T-helper 9 cell (primary cell): ENCODE results near the gene ABHD17B.
"Not testable (repeated sequence)": the region's sequence is repeated elsewhere in the genome, so short reads cannot be mapped to it uniquely, and the experiment has no call there.

Source experiments
- DNase-seq: peaks from one replicate; pipeline ENCODE4 v3.0.0-alpha.2; 2020

Gene ABHD17B

DNA sequence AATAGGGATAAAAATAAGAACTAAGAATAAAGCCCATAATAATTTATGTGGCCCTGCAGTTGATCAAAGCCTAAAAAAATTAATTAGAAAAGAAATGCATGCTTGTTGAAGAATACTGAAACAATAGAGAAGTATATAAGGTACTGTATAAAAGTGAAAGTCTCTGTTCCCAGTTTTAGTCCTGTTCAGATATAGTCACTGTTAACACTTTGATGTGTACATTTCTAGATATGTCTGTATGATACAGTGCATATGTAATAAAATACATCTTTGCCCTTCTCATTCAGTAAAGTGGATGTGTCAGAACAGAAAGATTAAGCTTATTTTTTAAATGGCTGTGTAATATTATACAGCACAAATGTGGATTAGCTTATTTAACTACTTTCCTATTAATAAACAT lies 4.5 kb upstream of the ABHD17B start:
- no peak for DNase-seq

DNA sequence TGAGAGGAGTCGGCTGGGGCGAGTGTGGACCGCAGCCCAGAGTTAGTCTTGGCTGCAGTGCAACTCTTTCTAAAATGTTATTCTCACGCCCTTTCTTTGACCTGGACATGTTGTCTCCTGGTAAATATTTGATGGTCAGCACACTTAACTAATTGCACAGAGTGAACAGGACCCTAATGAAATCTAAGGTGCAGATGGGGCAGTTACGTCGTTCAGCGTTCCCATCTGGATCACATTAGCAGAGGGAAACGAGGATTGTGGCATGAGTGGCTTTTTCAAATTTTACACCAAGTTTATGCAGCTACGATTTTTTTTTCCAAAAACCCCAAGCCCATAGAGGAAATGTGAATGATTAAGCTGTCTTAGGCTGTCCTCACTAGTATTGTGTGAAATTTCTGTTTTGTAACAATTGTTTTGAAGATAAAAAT lies 929 bp upstream of the ABHD17B start:
- DNase-seq: no peak

DNA sequence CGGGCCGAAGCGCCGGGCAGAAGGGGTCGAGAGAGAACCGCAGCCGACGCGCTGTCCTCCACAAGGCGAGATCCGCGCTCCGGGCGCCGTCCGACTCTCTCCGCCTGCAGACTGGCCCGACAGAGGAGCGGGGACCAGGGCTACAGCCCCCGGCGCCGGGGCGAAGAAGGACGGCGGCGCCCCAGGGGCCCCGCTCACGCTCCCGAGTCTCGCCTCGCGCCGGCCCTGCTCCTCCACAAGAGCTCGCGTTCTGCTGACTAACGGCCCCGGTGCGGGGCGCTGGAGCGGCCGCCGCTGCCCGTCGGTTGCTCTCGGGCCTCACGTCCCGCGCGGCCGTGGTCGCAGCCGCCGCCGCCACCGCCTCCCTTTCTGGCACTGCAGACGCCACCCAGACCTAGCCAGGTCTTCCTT lies 338 bp downstream of the ABHD17B start:
- DNase-seq: no peak

DNA sequence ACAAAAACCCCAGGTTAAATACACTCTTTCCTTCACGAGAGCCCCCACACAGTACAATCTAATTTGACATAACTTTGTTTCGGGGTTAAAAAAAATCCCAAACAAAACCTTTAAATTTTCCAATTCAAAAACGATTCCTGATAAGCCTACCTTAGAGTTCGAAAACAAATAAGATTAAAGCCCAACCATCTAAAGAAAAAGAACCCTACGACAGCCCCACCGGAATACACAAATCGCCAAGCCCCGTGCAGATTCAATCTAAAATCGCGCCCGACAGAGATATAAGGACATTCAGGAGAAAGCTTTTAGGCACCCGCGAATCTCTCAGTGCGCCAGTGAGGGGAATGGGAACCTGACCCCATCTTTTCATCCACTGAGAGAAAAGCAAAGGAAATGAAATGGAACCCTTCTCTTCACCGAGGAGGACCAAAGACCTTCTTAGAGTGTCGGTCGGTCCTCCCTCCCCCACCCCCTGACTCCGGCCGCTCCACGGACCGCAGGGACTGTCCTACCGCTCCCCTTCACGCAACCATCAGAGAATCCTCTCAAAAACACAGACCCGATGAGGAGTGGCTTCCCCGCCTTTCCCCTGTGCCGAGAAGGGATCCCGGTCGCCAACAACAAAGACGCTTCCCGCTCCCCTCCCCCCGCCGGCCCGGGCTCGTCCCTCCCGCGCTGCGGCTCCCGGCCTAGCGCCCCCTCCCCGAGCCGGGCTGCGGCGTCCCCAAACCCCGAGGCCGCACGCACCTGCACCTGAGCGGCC lies 925 bp downstream of the ABHD17B start:
- peak; percentile 16 for DNase-seq

DNA sequence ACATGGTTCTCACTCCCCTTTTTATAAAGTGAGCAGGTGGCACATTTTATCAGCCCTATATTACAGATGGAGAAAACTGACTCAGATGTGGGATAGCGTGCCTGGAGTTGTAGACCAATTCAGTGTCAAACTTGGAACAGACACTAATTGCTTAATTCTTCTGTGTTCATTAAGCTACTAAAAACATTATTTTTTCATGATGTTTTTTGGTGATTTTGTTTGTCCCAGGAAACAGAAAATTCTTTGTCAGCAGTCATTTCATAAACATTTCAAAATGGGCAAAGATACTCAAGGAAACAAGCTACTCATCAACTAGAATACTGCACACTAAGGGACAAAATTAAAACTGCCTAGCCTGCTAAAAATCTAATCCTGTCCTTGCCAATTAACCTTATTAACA lies 2.2 kb downstream of the ABHD17B start:
- no peak for DNase-seq

DNA sequence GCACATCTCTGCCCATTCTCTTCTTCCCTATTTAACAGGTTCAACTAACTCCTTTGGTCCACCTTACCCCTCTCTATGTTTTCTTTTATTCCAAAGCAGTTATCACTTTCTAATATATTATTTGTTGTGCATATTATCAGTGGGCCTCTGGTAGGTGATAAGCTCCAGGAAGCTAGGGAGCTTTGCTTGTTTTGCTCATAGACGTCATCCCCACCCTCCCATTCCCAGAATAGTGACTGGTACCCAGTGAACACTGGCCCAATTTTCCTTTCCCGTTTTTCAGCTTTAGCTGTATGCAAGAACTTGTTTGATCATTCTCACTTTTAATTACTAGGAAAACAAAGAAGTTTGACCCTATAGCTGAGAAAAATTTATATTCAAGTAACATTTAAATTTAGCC lies 6.9 kb downstream of the ABHD17B start:
- DNase-seq: no peak

DNA sequence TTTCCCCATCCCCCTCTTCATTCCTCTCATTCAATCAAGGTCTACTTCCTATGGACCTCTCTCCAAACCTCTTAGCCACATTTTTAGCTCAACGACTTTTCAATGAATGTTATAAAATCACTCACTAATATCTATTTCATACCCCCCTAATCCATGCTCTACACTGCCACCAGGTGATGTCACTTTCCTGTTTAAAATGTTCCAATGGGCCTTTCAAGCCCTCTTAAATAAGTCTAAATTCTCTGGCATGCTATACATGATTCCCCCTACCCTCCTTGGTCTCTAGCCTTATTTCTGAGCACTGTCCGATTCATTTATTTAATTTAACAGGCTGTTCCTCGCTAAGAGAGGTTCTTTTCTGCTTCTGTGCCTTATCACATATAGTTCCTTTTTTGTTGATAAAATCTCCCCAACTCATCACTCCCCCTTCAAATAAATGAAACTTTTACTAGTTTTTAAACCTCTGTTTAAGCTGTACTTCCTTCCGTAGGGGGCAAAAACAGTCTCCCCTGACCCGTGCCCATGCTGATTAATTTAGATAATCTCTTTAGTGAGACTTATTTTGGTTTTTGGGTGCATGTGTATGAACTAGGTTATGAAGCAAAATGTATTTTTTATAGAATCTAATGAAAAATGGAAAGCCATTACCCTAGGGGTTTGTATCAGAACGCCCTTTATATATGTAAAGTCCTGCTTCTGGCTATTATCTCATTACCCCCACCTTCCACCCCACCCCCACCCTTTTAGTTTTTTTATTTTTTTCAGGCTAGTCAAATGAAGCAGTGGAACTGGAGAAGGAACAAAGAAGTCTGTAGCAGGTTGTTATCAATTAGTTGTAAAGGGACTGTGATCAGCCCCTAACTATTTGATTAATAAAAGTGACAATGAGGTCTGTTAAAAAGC lies 9.0 kb downstream of the ABHD17B start:
- no peak for DNase-seq

DNA sequence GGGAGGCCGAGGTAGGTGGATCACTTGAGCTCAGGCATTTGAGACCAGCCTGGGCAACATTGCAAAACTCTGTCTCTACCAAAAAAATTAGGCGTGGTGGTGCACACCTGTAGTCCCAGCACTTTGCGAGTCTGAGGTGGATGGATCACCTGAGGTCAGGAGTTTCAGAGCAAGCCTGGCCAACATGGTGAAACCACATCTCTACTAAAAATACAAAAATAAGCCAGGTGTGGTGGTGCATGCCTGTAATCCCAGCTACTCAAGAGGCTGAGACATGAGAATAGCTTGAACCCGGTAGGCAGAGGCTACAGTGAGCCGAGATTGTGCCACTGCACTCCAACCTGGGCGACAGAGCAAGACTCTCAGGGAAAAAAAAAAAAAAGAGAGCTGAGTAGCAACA lies 12.2 kb downstream of the ABHD17B start:
- DNase-seq: not testable (repeated sequence)

DNA sequence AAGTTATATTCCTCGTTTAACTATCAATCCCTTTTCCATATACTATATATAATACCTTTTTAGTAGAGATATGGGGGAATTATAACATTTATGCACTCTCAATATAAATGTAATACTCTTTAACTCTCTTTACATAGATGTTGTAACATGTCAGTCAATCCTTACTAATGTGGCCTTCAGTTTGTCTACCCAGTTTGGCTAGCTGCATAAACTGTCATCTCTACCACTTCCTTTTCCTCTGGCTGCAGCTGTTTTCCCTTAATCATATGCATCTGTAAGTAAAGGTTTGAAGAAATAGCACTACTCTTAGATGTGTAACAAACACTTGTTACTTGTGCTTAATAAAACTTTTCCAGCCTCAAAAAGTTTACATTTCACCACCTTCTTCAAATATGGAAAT lies 13.4 kb downstream of the ABHD17B start:
- DNase-seq: no peak

DNA sequence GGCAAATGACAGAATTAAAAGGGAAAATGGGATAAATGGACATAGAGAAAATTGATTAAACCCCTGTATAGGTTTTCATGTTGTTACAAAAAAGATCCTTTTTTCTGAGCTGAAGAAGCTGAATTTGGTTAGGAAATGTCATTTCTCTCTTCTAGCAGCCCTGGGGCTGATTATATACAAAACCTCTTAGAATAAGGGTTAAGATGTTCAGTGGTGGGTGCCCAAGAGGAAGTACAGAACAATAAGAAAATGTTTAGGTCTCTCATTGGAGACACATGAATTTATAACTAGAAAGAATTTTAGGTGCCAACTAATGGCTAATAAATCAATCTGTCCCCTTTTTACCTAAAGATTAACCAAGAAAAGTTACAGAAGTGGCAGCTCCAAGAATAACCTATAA lies 14.2 kb downstream of the ABHD17B start:
- no peak for DNase-seq

DNA sequence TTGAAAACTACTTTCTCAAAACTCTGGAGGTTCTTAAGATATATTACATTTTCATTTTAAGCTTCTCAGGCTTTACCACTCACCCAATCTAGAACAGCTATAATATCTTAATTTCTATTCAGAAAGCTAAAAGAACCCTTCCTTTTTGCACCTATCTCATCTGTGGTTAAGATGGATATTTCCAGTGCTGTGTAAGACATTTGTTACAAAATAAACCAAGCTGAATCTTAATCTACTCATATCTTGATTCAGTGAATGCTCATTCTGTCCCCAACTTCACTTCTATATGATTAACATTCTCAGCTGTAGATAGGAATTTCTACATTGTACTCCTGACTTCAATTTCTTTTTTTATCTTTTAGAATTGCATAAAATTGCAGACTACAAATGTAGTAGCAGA lies 15.0 kb downstream of the ABHD17B start:
- DNase-seq: no peak

DNA sequence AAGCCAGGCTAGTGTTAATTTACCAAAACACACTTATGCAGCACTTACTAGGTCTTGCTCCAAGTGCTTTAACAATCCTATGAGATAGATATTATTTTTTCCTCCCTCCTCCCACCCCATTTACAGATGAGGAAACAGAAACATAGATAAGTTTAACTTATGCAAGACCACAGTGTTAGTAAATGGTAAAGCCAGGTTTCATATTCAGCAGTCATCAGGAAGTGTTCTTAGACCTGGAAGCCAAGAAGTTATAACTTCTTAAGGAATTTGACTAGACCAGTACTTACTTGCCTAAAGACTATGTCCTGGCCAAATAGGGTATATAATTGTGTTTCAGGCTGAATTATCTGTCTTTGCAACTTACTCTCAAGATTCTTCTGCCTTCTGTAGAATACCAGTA lies 15.9 kb downstream of the ABHD17B start:
- no peak for DNase-seq

DNA sequence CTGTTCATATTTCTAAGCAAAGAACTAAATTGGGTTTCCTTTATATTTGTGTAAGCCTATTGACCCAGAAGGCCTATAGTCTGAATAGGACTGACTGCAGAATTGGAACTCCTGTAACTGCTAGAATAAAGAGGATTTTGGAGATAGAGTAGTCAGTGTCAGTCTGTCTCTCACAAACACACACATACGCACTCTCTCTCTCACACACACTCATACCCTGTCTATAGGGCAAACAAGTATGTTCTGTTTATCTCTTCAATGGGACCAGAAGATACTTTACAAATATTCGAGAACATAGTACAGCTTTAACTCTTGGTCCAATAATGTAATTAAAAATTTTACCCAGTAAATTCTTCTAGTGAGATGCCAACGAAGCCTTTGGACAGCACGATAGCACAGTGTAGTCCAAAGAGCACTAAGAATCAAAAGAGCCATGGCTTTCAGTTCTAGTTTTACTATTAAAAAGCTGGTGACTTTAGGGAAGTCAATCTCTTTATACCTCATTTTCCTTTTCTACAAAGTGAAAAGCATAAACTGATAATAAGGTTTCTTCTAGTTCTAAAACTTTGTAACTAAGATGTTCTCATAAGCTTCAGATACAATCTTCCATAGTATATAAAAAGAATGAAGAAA lies 19.3 kb downstream of the ABHD17B start:
- DNase-seq: no peak

DNA sequence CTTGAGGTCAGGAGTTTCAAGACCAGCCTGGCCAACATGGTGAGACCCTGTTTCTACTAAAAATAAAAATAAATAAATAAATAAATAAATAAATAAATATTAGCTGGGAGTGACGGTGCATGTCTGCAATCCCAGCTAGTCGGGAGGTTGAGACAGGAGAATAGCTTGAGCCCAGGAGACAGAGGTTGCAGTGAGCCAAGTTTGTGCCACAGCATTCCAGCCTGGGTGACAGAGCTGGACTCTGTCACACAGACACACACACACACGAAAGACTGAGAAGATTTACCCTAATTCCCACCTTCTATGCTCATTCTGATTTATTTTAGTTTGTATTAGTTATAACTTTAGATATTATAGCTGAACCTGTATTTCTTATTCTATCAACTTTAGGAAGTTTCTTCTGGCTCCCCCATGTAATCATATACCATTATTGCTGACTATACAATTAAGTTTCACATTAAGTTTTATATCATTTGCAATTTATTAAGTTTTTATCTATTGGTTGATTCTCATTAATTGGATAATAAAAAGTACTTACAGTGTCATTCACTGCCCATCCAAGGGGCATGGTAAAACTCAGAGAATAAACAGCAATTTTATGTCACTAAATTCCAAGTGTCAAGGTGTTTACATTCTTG lies 20.8 kb downstream of the ABHD17B start:
- DNase-seq: no peak

DNA sequence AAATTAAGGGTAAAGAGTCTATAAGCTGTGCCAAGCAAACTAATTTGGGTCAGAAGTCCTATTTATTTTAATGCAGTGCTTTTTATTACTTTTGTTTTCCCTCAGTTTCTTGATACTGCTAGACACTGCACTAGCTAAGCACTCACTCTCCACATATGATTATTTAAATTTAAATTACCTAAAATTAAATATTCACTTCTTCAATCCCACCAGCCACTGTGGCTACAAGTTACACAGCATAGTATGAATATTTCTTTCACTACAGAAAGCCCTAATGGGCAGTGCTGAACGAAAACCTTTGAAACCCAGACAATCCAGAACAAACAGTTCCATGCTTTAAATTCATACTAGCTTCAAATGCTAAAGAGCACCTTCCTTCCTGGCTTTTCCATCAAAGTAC lies 23.6 kb downstream of the ABHD17B start:
- no peak for DNase-seq

DNA sequence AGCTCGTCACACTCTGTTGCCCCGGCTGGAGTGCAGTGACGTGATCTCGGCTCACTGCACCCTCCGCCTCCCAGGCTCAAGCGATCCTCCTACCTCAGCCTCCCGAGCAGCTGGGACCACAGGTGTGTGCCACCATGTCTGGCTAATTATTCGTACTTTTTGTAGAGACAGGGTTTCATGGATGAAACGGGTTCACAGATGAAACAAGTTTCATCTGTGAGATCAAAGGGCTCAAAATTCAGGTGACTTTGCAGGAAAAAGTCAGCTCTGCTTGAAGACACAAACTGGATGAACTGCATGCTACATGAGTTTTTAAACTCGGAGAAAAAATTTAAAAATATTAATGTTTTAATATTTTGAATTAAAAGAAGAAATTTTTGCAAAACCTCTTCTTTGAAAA lies 24.5 kb downstream of the ABHD17B start:
- no peak for DNase-seq

DNA sequence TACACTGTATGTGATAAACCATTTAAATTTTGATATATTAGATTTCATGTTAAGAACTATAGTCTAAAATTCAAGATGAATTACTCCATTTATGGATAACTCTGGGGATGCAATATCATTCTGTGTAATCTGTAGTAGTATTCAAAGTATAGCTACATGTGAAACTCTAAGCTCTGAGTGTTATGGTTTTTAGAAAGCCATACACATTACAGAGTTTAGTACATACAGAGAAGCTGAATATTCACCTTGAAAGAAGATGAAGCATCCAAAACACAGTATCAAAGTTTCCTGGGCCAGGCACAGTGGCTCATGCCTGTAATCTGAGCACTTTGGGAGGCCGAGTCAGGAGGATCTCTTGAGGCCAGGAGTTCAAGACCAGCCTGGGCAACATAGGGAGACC lies 25.0 kb downstream of the ABHD17B start:
- no peak for DNase-seq

DNA sequence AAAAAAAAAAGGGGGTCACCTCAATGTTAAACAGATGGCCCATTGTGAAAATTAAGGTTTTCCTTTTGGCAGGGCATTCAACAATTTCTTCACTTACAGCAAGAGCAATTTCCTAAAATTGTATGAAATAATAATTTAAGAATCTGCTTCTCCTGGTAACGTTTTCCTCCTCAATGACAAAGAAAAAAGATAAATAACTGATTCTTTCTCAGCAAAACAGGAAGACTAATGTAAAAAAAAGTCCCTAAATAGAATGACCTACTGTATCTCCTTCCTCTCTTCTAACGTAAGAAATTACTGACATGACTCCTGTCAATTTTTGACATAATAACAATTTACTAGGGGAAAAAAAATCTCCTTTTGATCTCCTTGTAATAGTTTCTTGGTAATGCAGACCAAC lies 25.5 kb downstream of the ABHD17B start:
- no peak for DNase-seq

DNA sequence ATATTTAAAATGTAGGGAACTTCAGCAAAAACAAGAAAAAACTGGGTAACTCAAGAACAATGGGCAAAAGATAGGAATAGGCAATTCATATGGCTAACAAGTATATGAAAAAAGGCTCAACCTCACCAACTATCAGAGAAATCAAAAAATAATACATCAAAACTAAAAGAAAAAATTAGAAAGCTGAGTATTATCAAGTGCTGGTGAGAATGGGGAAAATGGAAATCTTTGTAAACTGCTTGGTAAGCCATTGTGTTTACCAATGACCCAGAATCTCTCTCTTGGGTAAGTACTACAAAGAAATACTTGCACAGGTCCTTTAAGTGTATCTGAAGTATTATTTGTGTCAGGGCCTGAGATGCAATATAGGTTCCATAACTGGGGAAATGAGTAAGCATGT lies 27.0 kb downstream of the ABHD17B start:
- no peak for DNase-seq

DNA sequence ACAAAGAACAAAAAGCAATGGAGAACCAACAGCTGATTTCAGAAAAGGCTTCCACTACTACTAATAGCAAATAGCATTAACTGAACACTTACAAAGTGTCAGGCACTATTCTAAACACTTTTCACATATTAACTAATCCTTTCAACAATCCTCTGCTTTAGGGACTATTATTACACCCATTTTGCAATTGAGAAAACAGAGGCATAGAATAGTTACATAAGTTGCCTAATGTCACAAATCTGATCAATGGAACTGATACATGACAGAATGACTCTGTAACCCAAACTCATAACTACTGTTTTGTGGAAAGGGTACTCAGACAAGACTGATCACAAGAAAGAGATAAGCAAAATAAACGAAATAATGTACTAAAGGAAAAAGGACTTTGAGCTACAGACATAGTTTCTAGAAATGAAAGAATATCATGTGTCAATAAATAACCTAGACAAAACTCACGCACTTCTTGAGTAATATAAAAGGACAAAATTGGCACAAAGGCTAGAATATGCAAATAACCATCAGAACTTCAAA lies 31.3 kb downstream of the ABHD17B start:
- DNase-seq: no peak

DNA sequence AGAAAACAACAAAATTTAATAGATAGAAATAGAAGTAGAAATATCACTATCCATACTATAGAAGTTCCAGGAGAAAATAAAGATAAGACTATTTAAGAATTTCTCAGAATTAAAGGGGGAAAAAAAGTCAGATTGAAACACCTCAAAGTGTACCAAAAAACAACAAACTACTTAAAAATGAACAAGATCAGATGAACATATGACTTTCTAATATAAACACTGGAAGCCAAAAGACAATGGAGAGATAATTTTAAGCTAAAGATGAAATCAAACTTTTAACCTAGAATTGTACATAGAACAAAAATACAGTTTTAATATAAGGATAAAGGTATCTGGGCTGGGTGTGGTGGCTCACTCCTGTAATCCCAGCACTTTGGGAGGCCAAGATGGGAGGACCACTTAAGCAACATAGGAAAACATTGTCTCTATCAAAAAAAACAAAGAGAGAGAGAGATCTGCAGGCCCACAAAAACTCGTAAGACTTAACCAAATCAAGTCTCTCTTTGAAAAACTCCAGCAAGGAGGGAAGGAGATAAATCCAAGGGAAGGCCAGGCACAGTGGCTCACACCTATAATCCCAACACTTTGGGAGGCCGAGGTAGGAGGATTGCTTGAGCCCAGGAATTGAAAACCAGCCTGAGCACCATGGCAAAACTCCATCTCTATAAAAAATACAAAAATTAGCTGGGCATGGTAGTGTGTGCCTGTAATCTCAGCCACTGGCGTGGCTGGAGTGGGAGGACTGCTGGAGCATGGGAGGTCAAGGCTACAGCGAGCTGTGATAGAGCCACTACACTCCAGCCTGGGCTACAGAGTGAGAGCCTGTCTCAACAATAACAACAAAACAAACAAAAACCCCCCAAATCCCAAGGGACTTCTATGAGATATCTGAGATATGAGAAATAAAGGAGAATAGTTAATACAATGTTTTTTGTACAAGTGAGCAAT lies 32.4 kb downstream of the ABHD17B start:
- no peak for DNase-seq

DNA sequence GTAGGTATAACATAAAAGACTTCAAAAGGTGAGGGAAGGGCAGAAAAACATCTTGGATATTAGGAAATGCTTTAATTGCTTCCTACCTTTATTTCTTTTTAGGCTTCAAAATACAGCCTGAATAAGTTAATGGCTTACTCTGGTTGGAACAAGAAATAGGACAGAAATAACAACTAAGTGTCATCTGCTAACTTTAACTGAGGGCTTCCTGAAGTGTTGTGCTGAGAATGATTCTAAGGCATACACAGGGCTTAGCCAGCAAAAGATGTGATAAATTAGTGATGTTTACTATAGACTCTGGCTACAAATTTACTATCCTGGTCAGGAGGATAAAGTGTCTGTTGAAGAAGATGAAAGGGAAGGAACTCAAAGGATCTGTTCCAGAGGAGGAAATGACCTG lies 34.2 kb downstream of the ABHD17B start:
- no peak for DNase-seq
